Activated CD4-positive, alpha-beta T cell treated with anti-CD3 and anti-CD28 coated beads, Interleukin-2, amount 50 U/mL, for 24 hours (primary cell): ENCODE results near the gene PRMT7.

Experiments
- DNase-seq, 2 donors: peaks; one replicate each; pipeline ENCODE4 v3.0.0-alpha.2; 2020; ENCODE audit warnings: low read depth in 1 of 2, low spot score in 1 of 2

The PRMT7 gene

DNA sequence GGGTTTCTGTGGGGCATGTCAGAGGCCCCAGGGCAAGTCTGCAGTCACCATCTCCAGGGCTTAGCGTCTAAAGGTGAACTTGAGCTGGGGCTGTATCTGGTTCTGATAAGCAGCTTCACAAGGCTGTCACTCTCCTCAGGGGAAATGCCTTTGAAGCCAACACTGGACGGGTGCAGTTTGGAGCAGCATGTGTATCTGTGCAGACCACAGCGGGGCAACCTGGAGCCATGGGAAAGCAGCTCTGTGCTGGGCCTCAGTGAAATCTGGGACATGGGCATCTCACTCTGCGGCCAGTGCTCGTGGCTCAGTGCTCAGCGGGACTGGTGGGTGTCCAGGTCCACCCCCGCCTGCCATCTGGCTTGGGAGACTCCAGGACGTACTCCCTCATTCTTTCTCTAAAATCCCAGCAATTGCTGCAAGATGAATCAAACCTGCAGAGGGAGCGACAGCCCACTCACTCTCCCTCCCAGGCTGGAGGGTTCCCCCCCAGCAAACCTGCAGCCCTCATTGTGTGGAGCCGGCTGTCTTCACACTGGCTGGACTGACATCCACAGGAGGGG, 63.5 kb downstream of the PRMT7 start:
- DNase-seq, result no peak

DNA sequence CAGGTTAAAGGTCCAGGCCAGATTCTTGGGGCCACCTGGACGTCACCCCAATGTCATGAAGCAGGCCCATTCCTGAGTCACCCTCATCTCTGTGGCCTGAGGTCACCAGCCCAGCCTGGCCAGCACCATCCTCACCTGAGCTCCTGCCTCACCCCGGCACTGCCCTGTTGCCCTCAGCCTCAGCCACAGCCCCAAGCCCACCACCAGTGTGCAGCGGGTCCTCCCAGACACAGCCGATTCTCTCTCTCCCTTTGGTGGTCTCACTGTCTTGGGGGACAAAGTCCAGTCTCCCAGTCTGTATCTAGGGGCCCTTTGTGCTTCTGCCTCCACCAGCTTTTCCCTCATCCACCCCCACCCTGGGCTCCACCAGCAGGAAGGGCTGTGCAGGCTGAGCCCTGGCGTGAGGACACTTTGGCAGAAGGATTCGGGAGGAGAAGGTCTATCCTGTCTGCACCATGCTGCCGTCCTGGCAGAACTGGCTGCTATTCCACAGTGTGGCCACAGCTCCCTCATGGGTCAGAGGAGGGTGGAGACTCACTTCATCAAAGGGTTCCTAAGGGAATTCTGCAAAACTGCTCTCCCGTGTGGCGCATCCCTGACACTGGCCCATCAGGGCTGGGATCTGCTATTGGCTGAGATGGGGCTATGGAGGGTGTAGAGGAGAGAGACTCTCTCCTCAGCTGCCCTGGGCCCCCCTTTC, 64.3 kb downstream of the PRMT7 start:
- no peak for DNase-seq

DNA sequence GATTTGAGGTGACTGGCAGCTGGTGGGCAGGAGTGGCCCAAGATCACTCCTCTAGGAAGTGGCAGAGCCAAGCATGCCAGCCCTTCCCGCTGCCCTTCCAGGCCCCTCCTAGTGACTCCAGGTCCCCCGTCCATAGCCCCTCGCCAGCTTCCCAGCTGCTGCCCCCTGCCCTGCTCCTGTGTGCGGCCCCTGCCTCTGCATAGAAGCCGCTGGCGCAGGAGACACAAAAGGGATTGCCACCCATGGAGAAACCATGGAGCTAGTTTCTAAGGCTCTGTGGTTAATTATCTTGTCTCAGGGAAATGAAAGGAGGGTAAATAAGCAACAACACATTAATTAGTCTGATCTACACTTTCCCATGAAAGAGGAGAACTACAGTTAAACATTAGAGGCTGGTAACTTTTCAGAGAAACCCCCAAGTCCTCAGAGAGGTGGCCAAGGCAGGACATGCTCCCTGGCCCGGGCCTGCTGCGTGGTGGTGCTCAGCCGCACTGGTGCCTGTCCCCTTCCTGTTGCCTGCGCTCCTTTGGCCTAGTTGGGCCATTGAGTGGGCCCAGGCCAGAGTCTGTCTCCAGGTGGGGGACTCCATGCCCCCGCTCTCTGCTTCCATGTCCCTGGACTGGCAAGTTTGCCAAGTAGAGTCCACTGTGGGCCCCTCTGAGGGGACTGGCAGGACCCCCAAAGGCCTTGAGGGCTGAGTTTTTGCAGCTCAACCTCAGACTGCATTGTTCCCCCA, 65.2 kb downstream of the PRMT7 start:
- no peak for DNase-seq

GRCh38 chr16:68376590-68376989, 65.8 kb downstream of the PRMT7 start:
- DNase-seq, result no peak

- DNase-seq, result no peak
These were observed 66.4 kb downstream of the PRMT7 start for GRCh38 chr16:68377221-68377620.

DNA sequence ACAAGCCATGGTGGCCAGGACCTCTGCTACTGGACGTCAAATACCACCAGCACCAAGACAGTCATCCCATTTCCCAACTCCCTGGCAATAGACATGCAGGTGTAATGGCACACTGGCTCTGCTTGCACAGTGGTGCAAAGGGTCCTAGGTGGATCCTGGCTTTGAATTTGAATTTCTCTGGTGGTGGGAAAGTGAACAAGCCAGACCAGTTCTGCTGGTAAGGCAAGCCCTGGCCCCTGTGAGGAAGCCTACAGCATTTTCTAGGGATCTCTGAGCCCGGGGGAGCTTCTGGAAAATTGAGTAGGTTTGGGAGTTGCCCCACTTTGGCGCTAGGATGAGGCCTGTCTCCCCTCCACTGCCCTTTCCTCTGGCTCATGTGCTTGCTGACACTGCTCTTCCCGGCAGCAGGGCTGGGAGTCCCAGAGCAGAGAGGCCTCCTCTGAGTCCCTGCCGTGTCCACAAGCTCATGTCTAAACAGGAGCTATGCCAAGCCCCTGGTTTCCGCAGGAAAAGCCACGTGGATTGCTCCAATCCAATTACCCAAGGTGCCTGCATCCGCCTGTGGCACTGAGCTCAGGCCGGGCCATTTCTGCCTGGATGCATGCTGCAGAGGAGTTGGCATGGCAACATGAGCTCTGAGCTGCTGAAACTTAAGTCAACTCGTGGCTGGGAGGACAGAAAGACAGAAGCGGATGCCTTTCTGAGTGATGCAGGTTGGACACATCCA, 67.0 kb downstream of the PRMT7 start:
- DNase-seq, result no peak

GRCh38 chr16:68378436-68379415, 67.9 kb downstream of the PRMT7 start:
- no peak for DNase-seq

GRCh38 chr16:68379472-68380347, 68.9 kb downstream of the PRMT7 start:
- DNase-seq, result no peak

GRCh38 chr16:68380348-68380670, 69.5 kb downstream of the PRMT7 start:
- DNase-seq, result no peak

DNA sequence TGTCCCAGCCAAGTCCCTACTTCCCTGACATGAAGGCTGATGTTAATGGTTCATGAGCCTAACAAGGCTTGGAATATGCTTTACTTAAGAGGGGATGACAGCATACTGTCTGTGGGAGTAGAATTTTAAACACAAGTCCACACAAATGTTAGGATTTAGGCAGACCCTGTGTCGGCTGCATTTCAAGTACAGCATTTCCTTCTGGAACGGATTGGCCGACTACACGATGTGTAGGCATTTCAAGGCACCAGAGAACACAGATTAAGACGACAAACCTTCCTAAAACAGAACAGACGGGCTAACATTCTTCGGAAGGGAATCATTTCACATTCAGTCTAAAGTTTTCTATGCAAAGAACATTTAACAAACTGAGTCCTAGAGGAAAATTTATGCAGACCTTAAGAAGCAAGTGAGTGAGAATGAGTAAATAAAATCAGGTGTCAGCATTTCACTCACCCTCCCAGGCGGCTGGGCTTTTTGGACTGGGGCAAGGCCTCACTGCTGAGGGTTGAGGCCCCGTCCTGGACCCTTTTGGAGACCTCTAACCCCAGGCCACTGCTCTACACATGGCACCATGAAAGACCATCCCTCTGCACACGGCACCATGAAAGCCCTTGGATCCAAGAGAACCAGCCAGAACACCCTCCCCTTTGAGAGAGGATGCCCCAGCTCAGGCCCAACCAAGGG, 70.0 kb downstream of the PRMT7 start:
- no peak for DNase-seq

DNA sequence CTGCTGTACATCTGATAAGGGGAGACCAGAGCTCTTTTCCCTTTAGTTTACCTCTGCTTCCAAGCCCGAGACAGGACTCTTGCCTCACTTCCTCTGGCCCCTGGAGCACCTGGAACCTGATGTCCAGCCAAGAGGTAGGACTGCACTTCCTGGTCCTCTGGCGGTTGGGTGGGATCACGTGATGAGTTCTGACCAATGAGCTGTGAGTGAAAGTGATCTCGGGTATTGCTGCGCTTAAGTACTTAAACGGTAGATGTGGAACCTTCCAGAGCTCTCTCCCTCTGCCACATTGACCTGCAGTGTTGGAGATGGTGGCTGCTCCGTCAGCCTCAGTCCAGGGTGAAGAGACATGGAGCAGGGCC, 70.5 kb downstream of the PRMT7 start:
- DNase-seq, result no peak

- DNase-seq, result no peak
These were observed 71.5 kb downstream of the PRMT7 start for GRCh38 chr16:68382296-68382718.

DNA sequence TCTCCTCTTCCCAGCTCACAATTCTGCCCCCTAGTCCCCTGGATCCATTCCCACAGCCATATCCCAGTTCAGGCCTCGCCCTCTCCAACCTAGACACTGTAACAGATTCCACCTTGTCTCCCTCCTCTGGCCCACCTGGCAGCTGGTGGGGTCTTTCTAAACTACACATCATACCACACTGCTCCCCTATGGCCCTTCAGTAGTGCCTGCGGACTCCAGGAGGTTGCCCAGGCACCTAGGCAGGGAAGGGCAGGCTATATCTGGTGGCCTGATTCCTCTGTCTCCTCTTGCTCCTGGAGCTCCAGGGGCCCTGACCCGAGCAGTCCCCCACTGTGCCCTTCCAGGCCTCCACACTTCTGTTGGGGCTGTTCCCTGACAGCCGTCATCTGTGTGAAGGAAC, 73.0 kb downstream of the PRMT7 start:
- DNase-seq, result no peak

GRCh38 chr16:68384288-68385161, 73.7 kb downstream of the PRMT7 start:
- DNase-seq, result no peak

GRCh38 chr16:68385371-68385770, 74.6 kb downstream of the PRMT7 start:
- no peak for DNase-seq

DNA sequence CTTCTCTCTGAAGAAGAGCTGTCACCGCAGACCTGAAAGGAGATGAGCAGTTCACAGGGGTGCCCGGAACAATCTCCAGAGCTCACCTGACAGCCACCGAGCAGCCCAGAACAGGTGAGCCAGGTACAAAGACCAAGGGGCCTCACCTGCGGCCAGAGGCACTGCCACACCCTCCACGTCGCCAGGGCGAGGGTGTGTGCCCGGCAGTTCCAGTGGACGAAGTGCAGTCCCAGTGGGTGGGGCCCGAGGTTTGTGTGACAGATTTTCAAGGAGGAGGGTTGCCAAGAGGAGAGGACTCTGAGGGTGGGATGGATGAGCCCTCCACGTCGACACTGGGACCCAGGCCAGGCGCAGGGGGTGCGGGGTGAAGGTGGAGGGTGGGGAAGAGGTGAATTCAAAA, 75.8 kb downstream of the PRMT7 start:
- DNase-seq, result no peak

- DNase-seq, result no peak
These were observed 76.5 kb downstream of the PRMT7 start for GRCh38 chr16:68387301-68387700.

DNA sequence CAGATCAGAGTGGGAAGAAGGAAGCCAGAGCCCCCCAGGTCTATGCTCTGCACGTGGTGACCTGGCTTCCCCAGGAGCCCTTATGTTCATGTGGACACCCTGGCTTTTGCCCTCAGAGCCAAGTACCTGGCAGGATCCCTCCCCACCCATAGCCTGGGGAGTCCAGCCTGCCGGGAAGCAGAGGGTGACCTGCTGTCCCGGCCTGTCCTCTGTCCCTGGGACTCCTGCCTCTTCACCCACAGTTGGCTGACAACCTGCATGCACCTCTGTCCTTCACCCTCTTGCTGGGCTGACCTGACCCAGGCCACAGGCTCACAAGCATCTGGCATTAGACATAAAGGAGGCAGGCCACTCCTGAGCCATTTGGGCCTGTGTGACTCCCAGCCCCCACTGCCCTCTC, 77.3 kb downstream of the PRMT7 start:
- DNase-seq, result no peak
